Measurements from ENCODE around the gene CPEB1.
"Not testable (repeated sequence)": the region's sequence is repeated elsewhere in the genome, so short reads cannot be mapped to it uniquely, and the experiment has no call there.

CPEB1 gene

GRCh38 chr15:82648257-82649103 lies 1.3 kb upstream of the CPEB1 start:
- no peak for DNase-seq

GRCh38 chr15:82647835-82648256 lies 683 bp upstream of the CPEB1 start:
- DNase-seq = no peak

- peak in 1 of 3 donors; percentile 17 for DNase-seq
Observed at GRCh38 chr15:82646250-82647044, 716 bp downstream of the CPEB1 start.

GRCh38 chr15:82644967-82645852 lies 2.0 kb downstream of the CPEB1 start:
- not testable (repeated sequence) for DNase-seq

- no peak for DNase-seq
Observed at GRCh38 chr15:82643992-82644391, 3.2 kb downstream of the CPEB1 start.

GRCh38 chr15:82642656-82643055 lies 4.5 kb downstream of the CPEB1 start:
- DNase-seq = no peak

GRCh38 chr15:82641129-82641798 lies 5.9 kb downstream of the CPEB1 start:
- no peak for DNase-seq

- no peak for DNase-seq
Observed at GRCh38 chr15:82640672-82641071, 6.5 kb downstream of the CPEB1 start.

GRCh38 chr15:82635798-82636197 lies 11.4 kb downstream of the CPEB1 start:
- no peak for DNase-seq

- DNase-seq = no peak
Observed at GRCh38 chr15:82630033-82630432, 17.1 kb downstream of the CPEB1 start.

GRCh38 chr15:82625136-82625535 lies 22.0 kb downstream of the CPEB1 start:
- no peak for DNase-seq

GRCh38 chr15:82624438-82624837 lies 22.7 kb downstream of the CPEB1 start:
- DNase-seq = no peak

GRCh38 chr15:82624008-82624407 lies 23.2 kb downstream of the CPEB1 start:
- DNase-seq = no peak

- no peak for DNase-seq
Observed at GRCh38 chr15:82621970-82622369, 25.2 kb downstream of the CPEB1 start.

GRCh38 chr15:82613747-82614146 lies 33.4 kb downstream of the CPEB1 start:
- no peak for DNase-seq

GRCh38 chr15:82611348-82611747 lies 35.8 kb downstream of the CPEB1 start:
- no peak for DNase-seq

- DNase-seq = no peak
Observed at GRCh38 chr15:82602195-82602594, 45.0 kb downstream of the CPEB1 start.

- no peak for DNase-seq
Observed at GRCh38 chr15:82599862-82600261, 47.3 kb downstream of the CPEB1 start.

- no peak for DNase-seq
Observed at GRCh38 chr15:82597815-82598214, 49.3 kb downstream of the CPEB1 start.

GRCh38 chr15:82595766-82596165 lies 51.4 kb downstream of the CPEB1 start:
- no peak for DNase-seq

- no peak for DNase-seq
Observed at GRCh38 chr15:82595203-82595602, 52.0 kb downstream of the CPEB1 start.

- DNase-seq = no peak
Observed at GRCh38 chr15:82587805-82588204, 59.4 kb downstream of the CPEB1 start.

Data from suppressor macrophage treated with lipopolysaccharide for 1 hour (primary cell).